NCI-H2171 (cell line): ENCODE data around the gene FAM124A.

Experiments
- DNase-seq: peaks from one replicate; lab custom pipeline; 2025; lab: John Stamatoyannopoulos, UW

Gene FAM124A

DNA sequence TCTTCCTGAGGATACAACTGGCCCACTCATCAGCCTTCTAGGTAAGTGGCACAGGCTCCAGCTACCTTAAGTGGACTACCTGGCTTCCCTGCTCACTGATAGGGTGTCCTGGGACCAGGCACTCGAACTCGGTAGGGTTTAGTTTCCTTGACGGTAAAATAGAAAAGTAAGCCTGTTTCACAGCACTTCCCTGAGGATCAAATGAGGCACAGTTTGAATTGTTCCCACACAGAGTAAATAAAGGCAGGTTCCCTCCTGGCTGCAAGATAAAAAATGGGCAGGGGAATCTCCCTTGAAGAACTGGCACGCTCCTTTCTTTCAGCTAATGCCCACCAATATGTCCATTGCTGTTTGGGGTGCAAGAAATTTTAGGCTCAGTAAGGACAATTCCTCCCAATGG, 1.1 kb upstream of the FAM124A start:
- no peak for DNase-seq

DNA sequence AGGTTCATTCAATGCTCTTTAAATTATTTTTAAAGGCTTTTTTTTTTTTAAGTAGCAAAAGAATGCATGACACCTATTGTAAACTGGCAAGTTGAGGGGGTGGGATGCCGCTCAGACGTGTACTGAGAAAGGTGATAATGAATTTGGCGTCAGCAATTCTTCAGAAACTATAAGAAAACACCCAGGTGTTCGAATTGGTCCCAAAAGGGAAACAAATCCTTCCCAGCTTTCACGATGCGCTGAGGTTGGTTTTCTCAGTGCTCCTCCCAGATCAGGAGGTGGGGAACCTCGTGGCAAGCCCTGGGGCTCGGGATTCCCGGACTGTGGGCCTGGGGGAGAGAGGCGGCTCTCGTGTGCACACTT, 543 bp upstream of the FAM124A start:
- DNase-seq, result peak; percentile 45

DNA sequence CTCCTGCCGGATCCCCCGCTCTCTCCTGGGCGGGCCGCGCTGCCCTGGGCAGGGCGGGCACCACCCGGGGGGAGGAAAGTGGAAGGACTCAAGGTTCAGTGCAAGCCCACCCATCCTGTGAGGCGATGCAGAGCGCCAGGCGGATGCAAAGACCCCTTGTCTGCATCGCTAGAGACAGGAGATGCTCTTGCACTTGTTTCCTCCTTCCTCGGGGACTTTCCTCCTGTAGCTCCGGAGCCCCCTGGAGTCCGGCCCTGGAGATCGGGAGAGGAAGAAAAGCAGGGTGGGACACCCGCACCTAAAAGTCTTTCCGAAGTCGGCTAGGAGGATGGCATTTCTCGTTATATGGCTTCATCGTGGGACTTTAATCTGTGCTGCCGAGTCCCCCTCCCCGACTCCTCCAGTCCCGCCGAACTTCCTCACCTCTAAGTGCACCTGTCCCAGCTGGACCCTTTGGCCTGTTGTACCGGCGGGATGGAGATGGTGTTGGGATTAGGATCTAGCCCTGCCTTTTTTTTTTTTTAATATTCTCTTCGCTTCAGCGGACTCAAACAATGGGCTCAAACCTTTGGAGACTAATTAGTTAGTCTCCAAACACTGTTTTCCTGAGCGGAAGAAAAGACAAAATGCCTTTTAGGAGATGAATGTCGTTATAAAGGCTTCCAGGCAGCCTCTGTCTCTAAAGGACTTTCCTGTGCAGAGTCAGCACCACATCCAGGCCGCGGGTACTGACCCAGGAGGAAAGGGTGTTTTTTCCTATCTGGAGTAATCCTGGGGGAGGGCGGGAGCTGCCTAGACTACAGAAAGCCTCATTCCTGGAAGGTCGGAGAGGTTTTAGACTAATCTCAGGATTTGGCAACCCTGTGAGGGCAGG, 725 bp downstream of the FAM124A start:
- DNase-seq, result no peak

GRCh38 chr13:51223560-51224270, 1.5 kb downstream of the FAM124A start:
- no peak for DNase-seq

DNA sequence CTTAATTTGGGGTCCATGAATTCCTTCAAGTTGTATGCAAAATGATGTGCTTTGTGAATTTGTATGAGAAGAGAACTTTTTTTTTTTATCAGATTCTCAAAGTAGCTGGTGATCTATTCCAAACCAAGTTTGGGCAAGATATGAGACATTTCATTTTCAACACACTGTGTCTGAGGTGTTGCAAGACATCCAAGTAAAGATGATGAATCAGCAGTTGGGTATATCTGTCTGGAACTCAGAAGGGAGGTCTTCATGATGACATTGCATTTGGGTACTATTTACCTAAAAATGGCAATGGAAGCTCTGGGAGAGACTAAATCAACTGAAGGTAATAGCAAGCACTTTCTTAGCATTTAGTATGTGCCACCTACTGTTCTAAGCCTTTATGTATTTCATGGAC, 2.8 kb downstream of the FAM124A start:
- no peak for DNase-seq

- DNase-seq, result no peak
Measured at GRCh38 chr13:51227404-51227803, 5.2 kb downstream of the FAM124A start.

DNA sequence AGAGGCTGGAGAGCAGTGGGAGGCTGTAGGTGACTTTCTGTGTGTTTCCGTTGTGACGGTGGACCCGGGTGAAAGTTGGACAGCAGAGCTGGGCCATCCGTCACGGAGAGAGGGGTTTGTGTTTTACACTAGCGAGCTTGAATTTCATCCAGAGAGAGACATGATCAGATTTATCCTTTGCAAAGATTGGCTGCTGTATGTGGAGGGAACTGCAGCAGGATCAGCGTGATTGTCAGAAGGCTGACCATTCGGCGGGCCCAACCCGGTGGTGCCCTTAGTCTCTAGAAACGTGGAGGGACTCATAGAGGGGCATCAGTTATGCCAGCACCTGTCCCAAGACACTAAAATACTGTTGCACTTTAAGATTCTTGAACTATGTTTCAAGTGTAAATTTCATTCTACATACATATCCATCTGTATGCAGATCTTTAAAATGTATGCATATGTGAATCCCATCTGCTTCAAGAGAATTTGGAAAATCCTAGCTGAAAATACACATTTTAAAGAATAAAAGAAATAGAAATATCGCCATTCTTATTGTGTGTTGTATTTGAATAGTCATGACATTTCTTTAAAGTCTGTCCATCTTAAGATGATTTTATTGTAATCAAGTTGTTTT, 7.0 kb downstream of the FAM124A start:
- DNase-seq, result no peak

DNA sequence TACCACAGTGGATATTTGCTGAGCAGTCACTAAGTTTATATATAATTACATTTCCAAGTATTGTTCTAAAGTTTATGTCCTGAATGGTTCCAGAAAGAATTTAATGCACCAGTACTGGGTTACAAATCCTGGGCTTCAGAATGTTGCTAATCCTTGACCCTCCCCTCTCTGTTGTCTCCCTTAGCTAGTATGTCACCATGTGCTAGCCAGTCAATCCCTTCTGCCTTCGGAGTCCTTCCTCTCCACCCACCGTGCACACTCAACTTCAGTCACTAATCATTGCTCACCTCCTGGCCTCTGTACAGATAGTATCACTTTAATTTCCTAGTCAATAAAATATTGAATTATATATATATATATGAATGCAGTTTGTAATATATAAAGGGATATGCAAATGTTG, 7.5 kb downstream of the FAM124A start:
- no peak for DNase-seq

DNA sequence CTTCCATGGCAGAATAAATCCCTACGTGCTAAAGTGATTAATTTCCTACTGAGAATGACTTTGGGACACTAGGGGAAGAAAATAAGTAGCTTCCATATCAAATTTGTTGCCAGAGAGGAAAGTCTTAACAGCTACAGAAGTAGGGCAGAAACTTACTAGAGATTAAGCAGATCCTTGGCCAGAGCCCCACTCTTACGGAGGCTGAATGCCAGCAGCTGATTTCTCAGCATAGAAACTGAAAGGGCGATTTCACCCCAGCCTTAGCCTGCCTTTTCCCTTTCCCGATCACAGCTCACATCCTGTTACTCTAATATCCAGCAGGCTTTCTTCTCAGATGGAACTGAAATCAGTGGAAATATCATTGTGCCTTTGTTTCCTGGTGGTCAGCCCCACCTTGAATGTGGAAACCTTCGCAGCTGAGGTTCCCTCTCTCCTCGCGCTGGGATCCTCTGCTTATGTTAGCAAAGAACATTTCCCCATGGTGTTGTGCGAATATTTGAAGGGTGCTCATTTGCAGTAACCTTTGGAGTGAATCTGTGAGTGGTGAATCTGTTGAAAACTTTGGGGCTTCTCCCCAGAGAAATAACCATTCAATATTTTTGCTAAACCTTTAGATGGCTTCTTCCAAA, 8.4 kb downstream of the FAM124A start:
- DNase-seq, result no peak

GRCh38 chr13:51231456-51231855, 9.3 kb downstream of the FAM124A start:
- DNase-seq, result no peak

- no peak for DNase-seq
Measured at GRCh38 chr13:51232328-51232727, 10.1 kb downstream of the FAM124A start.

GRCh38 chr13:51233117-51233826, 11.1 kb downstream of the FAM124A start:
- no peak for DNase-seq

DNA sequence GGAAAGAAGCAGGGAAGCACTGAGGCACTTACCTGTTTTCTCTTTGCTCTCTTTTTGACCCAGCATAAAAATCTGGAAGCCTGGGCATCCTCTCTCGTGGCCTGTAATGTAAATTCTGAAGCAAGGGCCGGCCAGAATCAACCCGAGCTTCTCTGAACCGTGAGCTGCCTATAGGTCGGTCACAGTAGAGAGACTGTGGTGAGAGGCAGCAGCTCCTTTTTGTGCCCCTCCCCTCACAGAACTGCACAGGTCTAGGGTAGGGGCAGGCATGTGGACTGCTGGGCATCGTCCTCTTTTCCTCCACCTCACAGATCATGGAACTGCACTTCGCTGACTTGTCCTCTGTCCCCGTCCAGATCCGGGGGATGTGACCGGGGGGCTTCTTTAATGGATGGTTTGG, 12.5 kb downstream of the FAM124A start:
- no peak for DNase-seq

GRCh38 chr13:51235186-51235585, 13.0 kb downstream of the FAM124A start:
- DNase-seq, result no peak

GRCh38 chr13:51235756-51236490, 13.7 kb downstream of the FAM124A start:
- DNase-seq, result no peak

DNA sequence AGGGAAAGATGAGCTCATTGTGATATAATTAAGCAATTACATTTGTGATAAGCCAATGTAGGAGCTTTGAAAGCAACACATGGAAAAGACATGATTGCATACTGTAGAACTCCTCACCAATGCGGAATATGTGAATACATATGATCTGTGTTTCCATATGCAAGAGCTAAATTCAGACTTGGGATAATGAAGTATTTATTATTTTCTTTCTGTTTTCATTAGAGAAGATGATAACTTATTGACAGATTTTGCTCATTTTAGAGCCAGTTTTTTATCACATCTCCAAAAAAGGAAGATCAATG, 14.2 kb downstream of the FAM124A start:
- no peak for DNase-seq

- DNase-seq, result no peak
Measured at GRCh38 chr13:51237386-51237785, 15.2 kb downstream of the FAM124A start.

GRCh38 chr13:51237887-51238286, 15.7 kb downstream of the FAM124A start:
- no peak for DNase-seq

DNA sequence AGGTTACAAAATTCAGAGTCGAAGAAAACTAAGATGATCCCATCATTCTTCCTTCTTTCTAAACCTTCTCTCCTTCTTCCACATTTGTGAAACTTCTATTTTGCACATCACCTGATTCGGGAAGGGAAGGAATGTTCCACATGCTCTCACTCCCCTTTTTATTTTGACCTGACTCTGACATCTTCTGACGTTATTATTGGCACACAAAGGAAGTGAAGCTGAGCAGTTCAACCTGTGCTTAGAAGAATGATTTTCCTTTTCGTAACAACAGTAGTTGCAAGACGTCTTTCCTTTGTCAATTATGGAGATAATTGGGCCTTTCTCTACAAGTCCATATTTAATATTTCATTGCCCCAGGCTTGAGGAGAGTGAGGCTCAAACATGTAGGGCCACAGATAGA, 18.0 kb downstream of the FAM124A start:
- no peak for DNase-seq

DNA sequence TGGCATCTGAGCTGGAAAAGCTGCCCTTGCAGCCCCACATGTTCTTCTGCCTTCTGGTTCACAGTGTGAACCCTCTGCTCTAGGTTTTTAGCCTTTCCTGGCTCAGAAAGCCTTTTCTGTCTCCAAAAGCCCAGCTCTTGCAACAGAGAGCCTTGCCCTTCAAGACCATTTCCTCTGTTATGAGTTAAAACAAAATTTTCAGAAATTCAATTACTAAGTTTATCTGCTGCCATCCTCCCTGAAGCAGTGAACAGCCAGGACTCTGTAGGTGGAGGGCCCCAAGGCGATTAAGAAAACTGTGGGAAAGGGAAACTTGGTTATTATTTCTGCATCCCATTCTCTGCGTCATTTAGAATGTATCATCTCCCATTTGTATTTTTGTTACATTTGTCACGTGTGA, 18.8 kb downstream of the FAM124A start:
- no peak for DNase-seq

DNA sequence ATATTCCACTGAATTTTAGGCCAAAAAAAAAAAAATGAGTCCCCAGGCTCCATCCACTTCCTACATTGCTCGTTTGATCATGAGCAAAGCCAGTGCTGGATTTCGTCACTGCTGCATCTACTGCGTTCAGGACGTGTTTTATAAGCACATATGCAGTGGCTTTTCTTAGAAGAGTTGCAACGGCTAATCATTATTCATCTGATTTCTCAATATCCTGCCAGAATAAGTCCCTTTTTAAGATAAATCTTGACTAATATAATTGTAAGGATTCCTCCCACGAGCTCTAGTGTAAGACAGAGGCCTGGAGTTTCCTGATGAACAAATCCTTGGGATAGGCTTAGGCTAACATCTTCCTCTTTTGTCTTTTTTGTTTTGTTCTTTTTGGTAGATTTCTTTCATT, 19.5 kb downstream of the FAM124A start:
- DNase-seq, result no peak

GRCh38 chr13:51243227-51243626, 21.0 kb downstream of the FAM124A start:
- no peak for DNase-seq
